PFSK-1 (cell line): ENCODE data around the gene JAG2.

Experiments used
- FOXP2 ChIP-seq: optimal IDR thresholded peaks from 2 replicates; pipeline ENCODE3; 2011; ENCODE audit warnings: borderline replicate concordance, control low read depth, inconsistent platforms; ENCODE audit not compliant: insufficient read depth; ENCODE audit errors: extremely low read length, extremely low read depth
- POLR2AphosphoS5 ChIP-seq: IDR thresholded peaks from 2 replicates; pipeline ENCODE4 v1.6.1; 2012; ENCODE audit warnings: low read depth, mild to moderate bottlenecking, control low read depth, low read length, moderate library complexity
- SIN3A ChIP-seq: IDR thresholded peaks from 2 replicates; pipeline ENCODE4 v1.6.1; 2012; ENCODE audit warnings: mild to moderate bottlenecking, low read length, moderate library complexity, borderline replicate concordance; ENCODE audit not compliant: insufficient read depth
- TAF1 ChIP-seq: IDR thresholded peaks from 2 replicates; pipeline ENCODE4 v1.6.1; 2012; ENCODE audit warnings: low read length, control low read depth, borderline replicate concordance; ENCODE audit not compliant: insufficient read depth
- TF ChIP-seq, protein P1 (sequence below), 2 experiments: IDR thresholded peaks; 2 replicates each; pipeline versions ENCODE4 v1.6.1 to v1.8.0; 2011 to 2012; ENCODE audit warnings: low read depth in 2 of 2, low read length in 2 of 2, control low read depth in 1 of 2, inconsistent platforms in 1 of 2, mild to moderate bottlenecking in 1 of 2, moderate library complexity in 1 of 2; ENCODE audit not compliant: insufficient read depth in 1 of 2

JAG2 gene

GRCh38 chr14:105093038-105093430, 75.5 kb downstream of the JAG2 start:
- TF ChIP-seq FOXP2 (no peak), TAF1 (no peak), POLR2AphosphoS5 (no peak), SIN3A (no peak)
- TF ChIP-seq, protein P1, sequence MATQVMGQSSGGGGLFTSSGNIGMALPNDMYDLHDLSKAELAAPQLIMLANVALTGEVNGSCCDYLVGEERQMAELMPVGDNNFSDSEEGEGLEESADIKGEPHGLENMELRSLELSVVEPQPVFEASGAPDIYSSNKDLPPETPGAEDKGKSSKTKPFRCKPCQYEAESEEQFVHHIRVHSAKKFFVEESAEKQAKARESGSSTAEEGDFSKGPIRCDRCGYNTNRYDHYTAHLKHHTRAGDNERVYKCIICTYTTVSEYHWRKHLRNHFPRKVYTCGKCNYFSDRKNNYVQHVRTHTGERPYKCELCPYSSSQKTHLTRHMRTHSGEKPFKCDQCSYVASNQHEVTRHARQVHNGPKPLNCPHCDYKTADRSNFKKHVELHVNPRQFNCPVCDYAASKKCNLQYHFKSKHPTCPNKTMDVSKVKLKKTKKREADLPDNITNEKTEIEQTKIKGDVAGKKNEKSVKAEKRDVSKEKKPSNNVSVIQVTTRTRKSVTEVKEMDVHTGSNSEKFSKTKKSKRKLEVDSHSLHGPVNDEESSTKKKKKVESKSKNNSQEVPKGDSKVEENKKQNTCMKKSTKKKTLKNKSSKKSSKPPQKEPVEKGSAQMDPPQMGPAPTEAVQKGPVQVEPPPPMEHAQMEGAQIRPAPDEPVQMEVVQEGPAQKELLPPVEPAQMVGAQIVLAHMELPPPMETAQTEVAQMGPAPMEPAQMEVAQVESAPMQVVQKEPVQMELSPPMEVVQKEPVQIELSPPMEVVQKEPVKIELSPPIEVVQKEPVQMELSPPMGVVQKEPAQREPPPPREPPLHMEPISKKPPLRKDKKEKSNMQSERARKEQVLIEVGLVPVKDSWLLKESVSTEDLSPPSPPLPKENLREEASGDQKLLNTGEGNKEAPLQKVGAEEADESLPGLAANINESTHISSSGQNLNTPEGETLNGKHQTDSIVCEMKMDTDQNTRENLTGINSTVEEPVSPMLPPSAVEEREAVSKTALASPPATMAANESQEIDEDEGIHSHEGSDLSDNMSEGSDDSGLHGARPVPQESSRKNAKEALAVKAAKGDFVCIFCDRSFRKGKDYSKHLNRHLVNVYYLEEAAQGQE (IDR thresholded peaks at IDR 0.05; ENCODE audit: insufficient read depth in 1 of 2, low read depth in 2 of 2, low read length in 2 of 2): no peak

DNA sequence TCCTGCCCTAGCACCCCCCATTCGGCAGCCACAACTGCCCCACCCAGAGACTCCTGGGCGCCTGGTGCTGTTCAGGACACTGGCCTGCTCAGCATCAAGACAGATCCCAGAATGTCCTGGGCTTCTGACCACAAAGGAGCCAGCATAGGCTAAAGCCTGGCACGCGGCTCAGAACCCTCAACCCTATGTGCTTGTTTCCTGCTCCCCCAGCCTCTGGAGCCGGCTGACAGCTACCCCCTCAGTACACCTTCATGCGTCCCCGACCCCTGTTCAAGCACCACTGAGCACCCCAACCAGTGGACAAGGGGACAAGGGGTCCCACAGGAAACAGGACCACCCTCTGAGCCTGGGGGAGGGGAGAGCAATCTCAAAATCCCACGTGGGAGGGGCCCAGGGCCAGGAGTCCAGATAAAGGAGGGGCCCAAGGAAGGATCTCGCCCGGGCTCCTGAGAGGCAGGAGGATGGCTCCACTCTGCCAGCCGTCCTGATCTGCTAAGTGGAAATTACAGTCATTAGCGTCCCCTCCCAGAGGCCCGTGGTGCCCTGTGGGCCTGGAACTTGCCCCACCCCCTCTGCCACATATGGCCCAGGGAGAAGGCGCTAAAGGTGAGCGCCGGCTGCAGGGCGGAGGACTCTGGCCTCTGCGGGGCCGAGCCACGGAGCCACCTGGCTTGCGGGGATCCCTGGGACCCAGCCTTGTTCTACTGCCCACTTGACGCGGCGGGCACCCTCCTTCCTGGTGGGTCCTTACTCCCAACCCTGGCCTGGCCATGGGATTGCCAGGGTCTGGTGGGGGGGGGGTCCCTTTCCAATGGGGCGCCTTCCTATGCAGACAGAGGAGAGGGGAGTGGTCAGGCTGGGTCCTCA, 76.2 kb downstream of the JAG2 start:
- TF ChIP-seq, protein P1 (IDR thresholded peaks at IDR 0.05; ENCODE audit: insufficient read depth in 1 of 2, low read depth in 2 of 2, low read length in 2 of 2): no peak
- TF ChIP-seq TAF1: no peak
- TF ChIP-seq FOXP2: no peak
- no peak for TF ChIP-seq SIN3A
- TF ChIP-seq POLR2AphosphoS5: no peak

DNA sequence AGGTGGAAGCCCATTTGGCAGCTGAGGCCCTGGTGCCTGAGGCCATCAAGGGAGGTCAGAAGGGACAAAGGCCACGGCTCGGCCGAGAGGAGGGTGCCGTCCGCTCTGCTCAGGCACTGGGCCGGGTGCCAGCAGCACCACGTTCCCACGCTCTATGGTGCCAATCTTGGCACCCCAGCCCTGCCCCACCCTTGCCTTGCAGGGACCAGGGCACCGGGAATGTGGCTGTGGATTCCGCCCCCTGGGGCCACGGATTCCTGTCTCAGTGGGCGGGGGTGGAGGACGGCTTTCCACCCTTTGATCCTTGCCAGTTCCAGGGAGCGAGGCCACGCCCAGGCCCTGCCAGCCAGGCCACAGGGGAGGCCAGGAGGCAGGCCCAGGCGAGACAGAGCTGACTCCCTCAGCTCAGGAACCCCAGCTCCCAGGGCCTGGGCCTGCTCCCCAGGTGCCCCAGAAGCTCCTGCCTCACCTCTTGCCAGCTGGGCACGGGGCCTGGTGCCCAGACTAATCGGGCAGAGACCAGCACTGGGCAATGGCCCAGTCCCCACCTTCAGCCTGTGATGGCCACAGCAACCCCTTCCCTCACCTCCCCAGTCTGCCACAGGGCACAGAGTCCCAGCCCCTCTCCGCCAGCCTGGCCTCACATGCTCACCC, 76.9 kb downstream of the JAG2 start:
- TF ChIP-seq POLR2AphosphoS5: no peak
- TF ChIP-seq FOXP2: no peak
- TF ChIP-seq TAF1: no peak

DNA sequence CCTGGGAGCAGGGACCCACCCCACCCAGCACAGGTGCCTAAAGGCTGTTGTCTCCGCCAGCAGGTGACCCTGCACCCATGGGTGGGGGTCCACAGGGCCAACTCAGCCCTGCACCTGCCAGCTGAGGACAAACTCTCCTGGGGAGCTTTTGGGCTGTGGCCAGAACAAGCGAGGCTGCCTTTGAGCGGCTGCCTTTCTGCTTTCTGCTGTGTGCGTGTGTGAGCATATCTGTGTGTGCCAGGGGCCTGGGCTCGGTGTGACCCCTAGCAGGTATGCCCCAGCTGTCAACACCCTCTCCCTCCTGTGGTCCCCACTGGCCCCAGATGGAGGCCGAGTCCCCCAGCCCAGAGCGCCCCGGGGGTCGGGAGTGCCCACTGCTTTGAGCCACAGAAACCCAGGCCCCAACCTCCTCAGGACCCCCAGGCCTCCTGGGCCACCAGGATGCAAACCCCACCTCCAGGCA, 77.5 kb downstream of the JAG2 start:
- TF ChIP-seq POLR2AphosphoS5 (no peak), SIN3A (no peak), TAF1 (no peak), FOXP2 (no peak)
- TF ChIP-seq, protein P1 (IDR thresholded peaks at IDR 0.05; ENCODE audit: insufficient read depth in 1 of 2, low read depth in 2 of 2, low read length in 2 of 2): no peak
